GM18507 (cell line): ENCODE results near the gene ZEB2.

Experiments used
- DNase-seq: peaks from one replicate; pipeline ENCODE4 v3.0.0; 2011; ENCODE audit warnings: low read depth; ENCODE audit not compliant: insufficient read length; ENCODE audit errors: extremely low spot score
- FAIRE-seq: peaks from 2 replicates; lab custom pipeline; 2011; peaks lifted over from hg19 to GRCh38; lab: Jason Lieb, UNC

The ZEB2 gene

GRCh38 chr2:144348846-144349245, 171.1 kb downstream of the ZEB2 start:
- no peak for FAIRE-seq

GRCh38 chr2:144346229-144346628, 173.7 kb downstream of the ZEB2 start:
- DNase-seq (no peak), FAIRE-seq (no peak)

More at GRCh38 chr2:144348846-144349245, 171.1 kb downstream of the ZEB2 start:
- DNase-seq = no peak

- DNase-seq = no peak
Observed at GRCh38 chr2:144343145-144343544, 176.8 kb downstream of the ZEB2 start.

GRCh38 chr2:144341538-144341937, 178.4 kb downstream of the ZEB2 start:
- FAIRE-seq = no peak
- DNase-seq = no peak

More at GRCh38 chr2:144343145-144343544, 176.8 kb downstream of the ZEB2 start:
- no peak for FAIRE-seq

GRCh38 chr2:144339048-144339447, 180.9 kb downstream of the ZEB2 start:
- DNase-seq (no peak), FAIRE-seq (no peak)

GRCh38 chr2:144334551-144334950, 185.4 kb downstream of the ZEB2 start:
- FAIRE-seq = no peak

More at GRCh38 chr2:144334551-144334950, 185.4 kb downstream of the ZEB2 start:
- DNase-seq = no peak
